Hematopoietic multipotent progenitor cell treated with erythropoietin and hydrocortisone succinate and interleukin-3 and kit ligand, for 17 days (in vitro differentiated cells): ENCODE results near the gene INPP5A.
"Not testable (repeated sequence)": the region's sequence is repeated elsewhere in the genome, so short reads cannot be mapped to it uniquely, and the experiment has no call there.

Experiments
- DNase-seq: peaks from one replicate; pipeline ENCODE4 v3.0.0-alpha.2; 2015; ENCODE audit warnings: low spot score

INPP5A gene

GRCh38 chr10:132825783-132826523 is 288.4 kb downstream of the INPP5A start:
- not testable (repeated sequence) for DNase-seq

DNA sequence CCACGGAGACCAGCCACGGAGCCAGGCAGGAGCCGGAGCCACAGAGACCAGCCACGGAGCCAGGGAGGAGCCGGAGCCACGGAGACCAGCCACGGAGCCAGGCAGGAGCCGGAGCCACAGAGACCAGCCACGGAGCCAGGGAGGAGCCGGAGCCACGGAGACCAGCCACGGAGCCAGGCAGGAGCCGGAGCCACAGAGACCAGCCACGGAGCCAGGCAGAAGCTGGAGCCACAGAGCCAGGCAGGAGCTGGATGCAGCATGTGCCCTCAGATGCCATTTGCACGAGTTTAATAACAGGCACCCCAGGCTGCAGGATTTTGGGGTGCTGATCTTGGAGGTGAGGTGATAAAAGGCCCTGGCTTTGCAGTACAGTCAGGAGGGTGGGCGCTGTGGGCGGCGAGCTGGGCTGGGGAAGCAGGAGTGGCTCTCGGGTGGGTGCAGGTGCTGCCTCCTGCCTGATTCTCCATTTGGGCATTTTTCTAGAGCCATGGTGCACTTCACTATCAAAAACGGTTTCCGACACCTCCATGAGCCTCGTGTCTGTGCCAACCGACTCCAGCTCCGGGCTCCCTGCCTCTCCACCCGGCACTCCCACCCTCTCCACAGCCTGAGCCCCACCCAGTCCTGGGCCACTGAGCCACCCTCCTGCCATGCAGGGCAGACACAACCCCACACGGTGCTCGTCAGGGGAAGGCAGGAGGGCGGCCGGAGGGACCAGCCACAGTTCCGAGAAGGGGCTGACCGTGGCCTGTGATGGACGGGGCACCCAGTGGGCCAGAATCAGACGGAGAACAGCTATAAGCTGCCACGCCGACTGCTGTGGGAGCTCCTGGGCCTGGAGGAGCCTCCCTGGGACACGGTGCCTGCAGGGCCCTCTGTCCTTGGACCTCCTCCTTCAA is 289.2 kb downstream of the INPP5A start:
- DNase-seq, result no peak

- DNase-seq, result no peak
These were observed 289.8 kb downstream of the INPP5A start for GRCh38 chr10:132827423-132827789.

- DNase-seq, result no peak
These were observed 290.4 kb downstream of the INPP5A start for GRCh38 chr10:132827861-132828539.

DNA sequence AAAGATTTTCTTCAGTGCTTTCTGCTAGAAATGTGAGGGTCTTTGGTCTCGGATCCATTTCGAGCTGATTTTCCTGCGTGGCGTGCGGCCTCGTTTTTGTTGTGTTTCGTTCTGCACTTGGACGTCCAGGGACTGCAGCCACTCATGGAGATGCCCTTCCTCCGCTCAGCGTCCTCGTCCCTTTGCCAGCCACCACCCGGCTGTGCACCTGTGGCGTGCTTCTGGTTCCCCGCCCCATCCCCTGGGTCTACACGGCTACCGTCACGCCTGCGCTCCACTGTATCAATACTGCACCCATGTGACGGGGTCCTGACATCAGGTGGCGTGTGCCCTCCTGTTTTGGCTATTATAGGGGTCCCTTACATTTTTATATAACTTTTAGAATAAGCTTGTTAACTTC is 291.1 kb downstream of the INPP5A start:
- no peak for DNase-seq

GRCh38 chr10:132829403-132829802 is 291.8 kb downstream of the INPP5A start:
- no peak for DNase-seq

GRCh38 chr10:132832186-132832969 is 294.8 kb downstream of the INPP5A start:
- no peak for DNase-seq
